Ovary (tissue), 9 donors: ENCODE data around the gene CHCHD6. TPM values are rescaled to one million over a fixed set of nuclear protein-coding genes. Genes with fewer than 3 reads are reported as not detected.

ENCODE experiments used
- DNase-seq, 5 donors: peaks; one replicate each; pipeline ENCODE4 v3.0.0-alpha.2; 2019 to 2020
- H3K27ac ChIP-seq, 2 donors: fragments of 200-600 bp; one replicate each; pipeline versions ENCODE4 v1.5.1 to v1.8.0; 2019 to 2022
- H3K27me3 ChIP-seq: fragments of 200-600 bp; one replicate; pipeline ENCODE4 v1.8.0; 2022
- H3K36me3 ChIP-seq: fragments of 200-600 bp; sonication (generic); one replicate; pipeline ENCODE4 v1.5.1; 2019
- H3K4me1 ChIP-seq: one replicate; pipeline ENCODE4 v1.8.1; 2013; ENCODE audit warnings: mild to moderate bottlenecking, moderate library complexity; ENCODE audit not compliant: insufficient read depth
- H3K4me3 ChIP-seq: fragments of 200-600 bp; sonication (generic); one replicate; pipeline ENCODE4 v1.5.1; 2017
- H3K9me3 ChIP-seq, 2 donors: fragments of 200-600 bp in 1 of 2; sonication (generic) in 1 of 2; one replicate each; pipeline versions ENCODE4 v1.5.1 to v1.8.1; 2013 to 2019; ENCODE audit warnings: mild to moderate bottlenecking in 1 of 2, moderate library complexity in 1 of 2
- EP300 ChIP-seq: sonication (generic); formaldehyde crosslinking; IDR thresholded peaks from one replicate; pipeline ENCODE4 v1.6.1; 2017; ENCODE audit warnings: antibody characterized with exemption
- POLR2A ChIP-seq: fragments of 450-650 bp; IDR thresholded peaks from one replicate; pipeline ENCODE4 v1.6.1; 2017; ENCODE audit warnings: antibody characterized with exemption, mild to moderate bottlenecking, moderate library complexity
- WGBS, 3 donors: extraction: QIAGEN DNeasy Blood & Tissue Kit in 1 of 3; methylation state at CpG; one replicate each; pipeline versions ENCODE4 v1.1.5 to v1.1.7; 2013 to 2017; 5-methylcytosine and 5-hydroxymethylcytosine counted together
- intact Hi-C, 4 donors: fragments of 100-400 bp; cut with DNase I; formaldehyde crosslinking; loops; one replicate each; pipeline versions ENCODE4 v1.11.0 to v1.15.1; 2022 to 2023
- polyA plus RNA-seq, 2 donors: library from polyadenylated mRNA; stranded (reverse); fragments of 200-250 nt in 1 of 2; fragments of 350-450 nt in 1 of 2; fragmentation: Illumina TruSeq in 1 of 2; extraction: RNeasy Lipid Tissue Mini Kit (QIAGEN cat#74804) in 1 of 2; gene quantifications; one replicate each; pipeline ENCODE4 v1.2.3, GENCODE V29; 2013 to 2014
- total RNA-seq, 7 donors: library from RNA; depleted of rRNA in 2 of 7; stranded (reverse); fragments of >200 nt in 2 of 7; fragmentation: NEBNext Ultra II Directional in 3 of 7; extraction: Animal tissue kit (Norgen Biotek cat#: 25700) in 3 of 7; gene quantifications; one replicate each; pipeline versions ENCODE4 v1.1.0 to v1.2.4, GENCODE V29; 2016 to 2023
- TF ChIP-seq, protein P1 (sequence below), 3 donors: fragments of 450-650 bp in 2 of 3; fragments of 200-600 bp in 1 of 3; IDR thresholded peaks; one replicate each; pipeline versions ENCODE4 v1.5.1 to v1.8.0; 2016 to 2022; ENCODE audit warnings: antibody characterized with exemption in 3 of 3, mild to moderate bottlenecking in 1 of 3
- donor health status: DM: no; HTN: no; CAD: no; lungs with moderate emphysema.
- donor health status: DM: no; HTN: no; CAD: no.
- donor health status: Bipolar disorder and iron deficiency.
- donor health status: DM: yes; HTN: yes; CAD: no.
- donor health status: DM: no; HTN: no; CAD: no.
- donor health status: DM: yes; HTN: yes; CAD: no.

The CHCHD6 gene
- total and polyA plus RNA-seq, 9 donors = 8.5 to 24.6 (median 19.5) TPM

DNA sequence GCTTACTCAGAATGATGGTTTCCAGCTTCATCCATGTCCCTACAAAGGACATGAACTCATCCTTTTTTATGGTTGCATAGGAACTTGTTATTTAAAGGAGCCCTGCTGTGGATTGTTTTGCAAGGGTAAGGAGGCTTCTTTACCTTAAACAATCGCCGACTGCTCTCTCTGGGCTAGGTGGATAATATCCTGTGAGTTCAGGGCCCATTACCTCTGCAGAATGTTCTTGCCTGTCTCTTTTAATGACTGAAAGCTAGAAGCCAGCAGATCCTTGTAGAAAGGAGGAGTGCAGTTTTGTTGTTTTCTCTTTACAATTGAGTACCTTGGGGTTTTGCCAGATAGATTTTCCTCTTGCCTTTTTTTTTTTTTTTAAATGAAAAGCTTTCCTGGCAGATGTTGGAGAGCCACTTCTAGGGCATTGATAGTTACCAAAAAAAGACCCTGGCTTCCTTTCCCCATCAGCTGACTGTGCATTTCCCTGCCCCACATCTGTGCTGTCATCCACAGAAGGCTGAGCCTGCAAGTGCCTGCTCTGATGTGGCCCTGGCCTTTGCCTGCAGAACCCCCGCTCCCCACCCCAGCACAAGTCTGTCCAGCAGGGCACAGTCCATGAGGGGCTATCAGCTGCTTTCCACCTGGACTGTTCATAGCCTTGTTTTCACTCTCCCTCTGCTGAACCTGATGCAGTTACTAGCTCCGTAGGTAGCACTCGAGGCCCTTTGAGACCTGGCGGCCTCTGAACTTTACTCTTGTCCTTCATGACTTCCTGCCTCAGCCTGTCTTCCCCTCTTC lies 113.1 kb downstream of the CHCHD6 start:
- H3K27me3 ChIP-seq = no peaks in the 10 kb centered on the region
- TF ChIP-seq, protein P1, sequence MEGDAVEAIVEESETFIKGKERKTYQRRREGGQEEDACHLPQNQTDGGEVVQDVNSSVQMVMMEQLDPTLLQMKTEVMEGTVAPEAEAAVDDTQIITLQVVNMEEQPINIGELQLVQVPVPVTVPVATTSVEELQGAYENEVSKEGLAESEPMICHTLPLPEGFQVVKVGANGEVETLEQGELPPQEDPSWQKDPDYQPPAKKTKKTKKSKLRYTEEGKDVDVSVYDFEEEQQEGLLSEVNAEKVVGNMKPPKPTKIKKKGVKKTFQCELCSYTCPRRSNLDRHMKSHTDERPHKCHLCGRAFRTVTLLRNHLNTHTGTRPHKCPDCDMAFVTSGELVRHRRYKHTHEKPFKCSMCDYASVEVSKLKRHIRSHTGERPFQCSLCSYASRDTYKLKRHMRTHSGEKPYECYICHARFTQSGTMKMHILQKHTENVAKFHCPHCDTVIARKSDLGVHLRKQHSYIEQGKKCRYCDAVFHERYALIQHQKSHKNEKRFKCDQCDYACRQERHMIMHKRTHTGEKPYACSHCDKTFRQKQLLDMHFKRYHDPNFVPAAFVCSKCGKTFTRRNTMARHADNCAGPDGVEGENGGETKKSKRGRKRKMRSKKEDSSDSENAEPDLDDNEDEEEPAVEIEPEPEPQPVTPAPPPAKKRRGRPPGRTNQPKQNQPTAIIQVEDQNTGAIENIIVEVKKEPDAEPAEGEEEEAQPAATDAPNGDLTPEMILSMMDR (IDR thresholded peaks at IDR 0.05) = no peak
- TF ChIP-seq POLR2A (no peak), EP300 (no peak)
- intact Hi-C loops = no loop called here
- H3K4me3 ChIP-seq = no peak overlapping the region
- WGBS, 3 donors = 45 to 51% (median 50%) methylated on average over 6 of the region's 6 CpGs
- H3K36me3 ChIP-seq = no peaks in the 10 kb centered on the region
- H3K9me3 ChIP-seq = no peaks in the 10 kb centered on the region
- peak overlapping the region in 1 of 2 donors; percentile 4 for H3K27ac ChIP-seq
- peaks cover 8% of the 10 kb centered on the region for H3K4me1 ChIP-seq
- DNase-seq = peak in 3 of 5 donors; percentile 18 to 30 (median 18)

DNA sequence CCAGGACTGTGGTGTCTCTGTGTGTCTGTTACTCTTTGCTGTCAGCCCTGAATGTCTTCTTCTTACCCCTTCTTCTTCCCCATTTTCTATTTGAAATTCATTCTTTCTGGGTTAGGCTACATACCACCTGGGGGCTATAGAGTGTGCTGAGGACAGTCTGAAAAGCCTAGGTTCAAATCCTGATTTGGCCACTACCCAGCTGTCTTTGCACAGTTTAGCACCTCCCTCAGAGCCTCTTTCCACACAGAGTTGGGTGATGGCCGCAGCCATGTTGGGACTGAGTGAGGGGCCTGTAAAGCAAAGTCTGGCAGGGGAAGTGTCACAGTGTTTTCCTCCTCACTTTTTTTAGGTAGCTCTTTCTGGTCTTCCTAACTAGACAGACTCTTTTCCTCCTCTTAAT lies 113.7 kb downstream of the CHCHD6 start:
- Histone ChIP-seq H3K4me1 (peaks cover 8% of the 10 kb centered on the region), H3K9me3 (no peaks in the 10 kb centered on the region), H3K4me3 (no peak overlapping the region), H3K36me3 (no peaks in the 10 kb centered on the region), H3K27ac (peak overlapping the region in 1 of 2 donors; percentile 4), H3K27me3 (no peaks in the 10 kb centered on the region)
- DNase-seq = no peak
- intact Hi-C loops = no loop called here
- TF ChIP-seq, protein P1 (IDR thresholded peaks at IDR 0.05) = no peak
- 89 to 100% (median 96%) methylated on average over 1 of the region's 1 CpG for WGBS, 3 donors

DNA sequence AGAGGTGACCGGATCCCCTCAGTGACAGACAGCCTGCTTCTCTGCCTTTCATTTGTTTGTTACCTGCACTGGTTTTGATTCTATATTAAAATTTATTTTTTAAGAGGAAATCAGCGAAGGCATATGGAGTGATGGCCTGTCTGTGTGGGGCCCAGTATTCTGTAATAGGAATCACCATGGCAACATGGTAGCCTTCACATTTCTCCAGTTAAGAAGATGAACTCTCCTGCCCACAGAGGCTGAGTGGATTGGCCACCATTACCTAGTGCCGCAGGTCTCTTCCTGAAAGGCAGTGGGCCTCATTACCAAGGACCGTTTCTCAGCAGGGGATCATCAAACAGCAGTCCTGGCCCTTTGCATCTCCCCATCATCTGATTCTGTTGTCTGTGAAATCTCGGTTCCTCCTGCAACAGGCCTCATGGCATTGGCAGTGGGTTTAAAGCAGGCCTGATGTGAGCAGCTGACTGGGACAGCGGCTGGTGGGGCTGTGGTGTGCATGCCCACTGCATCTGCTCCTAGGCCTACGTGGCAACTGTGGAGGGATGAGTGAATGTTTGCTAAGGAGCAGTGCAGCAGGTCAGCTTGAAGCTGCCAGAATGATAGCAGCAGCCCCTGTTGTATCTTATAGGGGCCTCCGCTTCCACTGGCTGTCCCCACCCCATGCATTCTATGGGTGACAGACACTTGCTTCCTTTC lies 114.5 kb downstream of the CHCHD6 start:
- Histone ChIP-seq H3K9me3 (no peaks in the 10 kb centered on the region), H3K27me3 (no peaks in the 10 kb centered on the region), H3K27ac (no peak overlapping the region), H3K36me3 (no peaks in the 10 kb centered on the region), H3K4me3 (no peak overlapping the region), H3K4me1 (peaks cover 8% of the 10 kb centered on the region)
- WGBS, 3 donors = 95 to 98% (median 96%) methylated on average over 8 of the region's 8 CpGs
- intact Hi-C loops = no loop called here
- TF ChIP-seq EP300 (no peak), POLR2A (no peak)
- TF ChIP-seq, protein P1 (IDR thresholded peaks at IDR 0.05) = no peak
- DNase-seq = no peak

DNA sequence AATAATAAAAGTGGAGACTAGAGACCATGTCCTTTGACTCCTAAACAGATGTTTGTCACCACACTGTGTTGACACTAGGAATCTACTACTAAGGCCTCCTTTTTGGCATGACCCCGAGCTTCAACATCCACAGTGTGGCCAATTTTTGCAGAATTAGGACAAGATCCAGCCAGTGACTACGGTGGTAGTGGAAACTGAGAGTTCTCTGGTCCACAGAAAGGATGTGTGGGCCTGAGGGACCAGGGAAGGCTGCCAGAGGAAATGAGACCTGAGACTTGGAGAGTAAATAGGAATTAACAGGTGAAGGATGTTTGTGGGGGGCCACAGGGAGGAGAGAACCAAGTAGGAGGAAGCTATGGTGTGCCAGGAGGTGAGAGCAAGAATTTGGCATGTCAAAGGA lies 122.7 kb downstream of the CHCHD6 start:
- TF ChIP-seq POLR2A (no peak), EP300 (no peak)
- TF ChIP-seq, protein P1 (IDR thresholded peaks at IDR 0.05) = no peak
- no peaks in the 10 kb centered on the region for H3K9me3 ChIP-seq
- H3K36me3 ChIP-seq = no peaks in the 10 kb centered on the region
- no peaks in the 10 kb centered on the region for H3K27me3 ChIP-seq
- H3K27ac ChIP-seq = no peak overlapping the region
- H3K4me1 ChIP-seq = peaks cover 1% of the 10 kb centered on the region
- H3K4me3 ChIP-seq = no peak overlapping the region
- DNase-seq = no peak
- intact Hi-C loops = no loop called here
- WGBS, 3 donors = 82 to 95% (median 86%) methylated on average over 2 of the region's 2 CpGs
